Hepatocyte (in vitro differentiated cells): ENCODE measurements around the gene TEX36. TPM values are rescaled to one million over a fixed set of nuclear protein-coding genes. Genes with fewer than 3 reads are reported as not detected.

Experiments
- DNase-seq: peaks from one replicate; pipeline ENCODE4 v3.0.0-alpha.2; 2016; ENCODE audit warnings: low spot score
- H2AFZ ChIP-seq: fragments of 200-600 bp; sonication (generic); 2 replicates; pipeline ENCODE4 v1.6.0; 2016; ENCODE audit warnings: antibody characterized with exemption, mild to moderate bottlenecking
- H3K27ac ChIP-seq: fragments of 200-600 bp; sonication (generic); 2 replicates; pipeline ENCODE4 v1.5.1; 2016; ENCODE audit warnings: mild to moderate bottlenecking
- H3K27me3 ChIP-seq: fragments of 200-600 bp; sonication (generic); 2 replicates; pipeline ENCODE4 v1.6.1; 2016
- H3K36me3 ChIP-seq: fragments of 200-600 bp; sonication (generic); replicated peaks from 2 replicates; pipeline ENCODE4 v1.5.1; 2016; ENCODE audit warnings: low read depth; ENCODE audit not compliant: insufficient read depth
- H3K4me1 ChIP-seq: fragments of 200-600 bp; sonication (generic); 2 replicates; pipeline ENCODE4 v1.5.1; 2016; ENCODE audit warnings: mild to moderate bottlenecking, moderate library complexity; ENCODE audit not compliant: insufficient read depth
- H3K4me2 ChIP-seq: fragments of 200-600 bp; sonication (generic); 2 replicates; pipeline ENCODE4 v1.6.0; 2016
- H3K4me3 ChIP-seq: fragments of 200-600 bp; sonication (generic); 2 replicates; pipeline ENCODE4 v1.5.1; 2016; ENCODE audit warnings: mild to moderate bottlenecking
- H3K79me2 ChIP-seq: fragments of 200-600 bp; sonication (generic); 2 replicates; pipeline ENCODE4 v1.6.0; 2017; ENCODE audit warnings: mild to moderate bottlenecking
- H3K9me2 ChIP-seq: fragments of 200-600 bp; sonication (generic); replicated peaks from 2 replicates; pipeline ENCODE4 v1.6.0; 2017; ENCODE audit warnings: mild to moderate bottlenecking; ENCODE audit not compliant: insufficient read depth
- H3K9me3 ChIP-seq: fragments of 200-600 bp; sonication (generic); 2 replicates; pipeline ENCODE4 v1.5.1; 2016; ENCODE audit warnings: low read depth, mild to moderate bottlenecking
- H4K20me1 ChIP-seq: fragments of 200-600 bp; sonication (generic); 2 replicates; pipeline ENCODE4 v1.6.0; 2016; ENCODE audit warnings: mild to moderate bottlenecking; ENCODE audit not compliant: insufficient read depth, poor library complexity, severe bottlenecking
- CTCF ChIP-seq: fragments of 200-600 bp; sonication (generic); IDR thresholded peaks from 2 replicates; pipeline ENCODE4 v1.5.1; 2016; ENCODE audit warnings: antibody characterized with exemption, mild to moderate bottlenecking; ENCODE audit not compliant: poor library complexity
- EZH2 ChIP-seq: fragments of 200-600 bp; sonication (generic); IDR thresholded peaks from 2 replicates; pipeline ENCODE4 v1.6.1; 2016; ENCODE audit warnings: antibody characterized with exemption, mild to moderate bottlenecking, borderline replicate concordance
- EZH2phosphoT487 ChIP-seq: fragments of 200-600 bp; sonication (generic); IDR thresholded peaks from one replicate; pipeline ENCODE4 v1.6.1; 2018; ENCODE audit warnings: antibody characterized with exemption, mild to moderate bottlenecking, low read depth, moderate library complexity; ENCODE audit not compliant: unreplicated experiment, severe bottlenecking
- WGBS: methylation state at CpG from one replicate; pipeline ENCODE4 v1.1.6; 2016; ENCODE audit warnings: low lambda C conversion rate; ENCODE audit errors: missing lambda C conversion rate; 5-methylcytosine and 5-hydroxymethylcytosine counted together
- polyA plus RNA-seq: library from polyadenylated mRNA; unstranded; fragments of >200 nt; fragmentation: Nextera tagmentation; extraction: Ambion mirVana; gene quantifications from 2 replicates; pipeline ENCODE4 v1.2.1, GENCODE V29; 2016
- total RNA-seq: library from RNA; depleted of rRNA; stranded (reverse); fragments of >200 nt; gene quantifications from 2 replicates; pipeline ENCODE4 v1.2.3, GENCODE V29; 2014

TEX36 gene
- total and polyA plus RNA-seq, 2 experiments from 2014 or later = not detected

- Histone ChIP-seq H3K4me2 (no peak overlapping the region), H3K9me2 (no peaks in the 10 kb centered on the region), H3K27ac (no peak overlapping the region), H3K27me3 (no peaks in the 10 kb centered on the region), H3K9me3 (no peaks in the 10 kb centered on the region), H2AFZ (no peak overlapping the region), H3K36me3 (no peaks in the 10 kb centered on the region), H4K20me1 (no peaks in the 10 kb centered on the region), H3K79me2 (no peaks in the 10 kb centered on the region), H3K4me3 (no peak overlapping the region), H3K4me1 (no peaks in the 10 kb centered on the region)
- TF ChIP-seq CTCF (no peak), EZH2 (no peak), EZH2phosphoT487 (no peak)
- WGBS = 100% methylated on average over 1 of the region's 1 CpG
- no peak for DNase-seq
These were observed 71.2 kb downstream of the TEX36 start for GRCh38 chr10:125611756-125612155.

DNA sequence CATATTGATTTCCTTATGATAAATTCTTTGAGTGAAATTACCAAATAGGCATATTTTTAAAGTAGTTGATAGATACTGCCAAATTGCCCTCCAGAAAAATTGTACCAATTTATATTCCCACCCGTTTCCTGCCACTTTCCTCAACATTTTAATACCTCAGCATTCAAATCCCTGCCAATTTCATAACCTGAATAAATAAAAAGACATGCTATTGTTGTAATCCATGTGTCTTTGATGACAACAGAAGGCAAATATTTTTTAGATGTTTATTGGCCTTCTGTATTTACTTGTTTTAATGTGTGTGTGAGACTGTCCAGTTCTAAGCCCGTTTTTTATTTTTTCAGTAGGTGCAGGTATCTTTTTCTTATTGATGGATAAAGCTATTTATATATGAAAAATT lies 71.7 kb downstream of the TEX36 start:
- Histone ChIP-seq H3K4me3 (no peak overlapping the region), H3K79me2 (no peaks in the 10 kb centered on the region), H2AFZ (no peak overlapping the region), H3K9me2 (no peaks in the 10 kb centered on the region), H3K27me3 (no peaks in the 10 kb centered on the region), H3K36me3 (no peaks in the 10 kb centered on the region), H4K20me1 (no peaks in the 10 kb centered on the region), H3K9me3 (no peaks in the 10 kb centered on the region), H3K4me1 (no peaks in the 10 kb centered on the region), H3K27ac (no peak overlapping the region), H3K4me2 (no peak overlapping the region)
- TF ChIP-seq EZH2phosphoT487 (no peak), EZH2 (no peak), CTCF (no peak)
- no peak for DNase-seq
- WGBS = 80% methylated on average over 2 of the region's 2 CpGs

DNA sequence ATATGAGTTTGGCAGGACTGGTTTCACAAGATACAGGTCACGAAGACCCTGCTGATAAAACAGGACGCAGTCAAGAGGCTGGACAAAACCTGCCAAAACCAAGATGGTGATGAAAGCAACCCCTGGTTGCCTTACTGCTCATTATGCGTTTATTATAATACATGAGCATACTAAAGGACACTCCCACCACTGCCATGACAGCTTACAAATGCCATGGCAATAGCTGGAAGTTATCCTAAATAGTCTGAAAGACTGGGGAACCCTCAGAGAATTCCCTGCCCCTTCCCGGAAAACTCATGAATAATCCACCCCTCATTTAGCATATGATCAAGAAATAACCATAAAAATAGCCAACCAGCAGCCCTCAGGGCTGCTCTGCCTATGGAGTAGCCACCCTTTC lies 73.1 kb downstream of the TEX36 start:
- Histone ChIP-seq H2AFZ (no peak overlapping the region), H4K20me1 (no peaks in the 10 kb centered on the region), H3K79me2 (no peaks in the 10 kb centered on the region), H3K4me1 (no peaks in the 10 kb centered on the region), H3K4me3 (no peak overlapping the region), H3K9me2 (no peaks in the 10 kb centered on the region), H3K4me2 (no peak overlapping the region), H3K36me3 (no peaks in the 10 kb centered on the region), H3K9me3 (no peaks in the 10 kb centered on the region), H3K27ac (no peak overlapping the region), H3K27me3 (no peaks in the 10 kb centered on the region)
- 95% methylated on average over 4 of the region's 4 CpGs for WGBS
- TF ChIP-seq EZH2phosphoT487 = no peak
- no peak for TF ChIP-seq CTCF
- no peak for TF ChIP-seq EZH2
- no peak for DNase-seq

GRCh38 chr10:125608474-125608873 lies 74.5 kb downstream of the TEX36 start:
- Histone ChIP-seq H3K9me2 (no peaks in the 10 kb centered on the region), H4K20me1 (no peaks in the 10 kb centered on the region), H3K4me3 (no peak overlapping the region), H3K79me2 (no peaks in the 10 kb centered on the region), H2AFZ (no peak overlapping the region), H3K36me3 (no peaks in the 10 kb centered on the region), H3K27me3 (no peaks in the 10 kb centered on the region), H3K27ac (no peak overlapping the region), H3K4me1 (no peaks in the 10 kb centered on the region), H3K4me2 (no peak overlapping the region), H3K9me3 (no peaks in the 10 kb centered on the region)
- no peak for DNase-seq
- TF ChIP-seq EZH2 (no peak), CTCF (no peak), EZH2phosphoT487 (no peak)
- 91% methylated on average over 8 of the region's 8 CpGs for WGBS
